ENCODE results near the gene TCTN3.
"Not testable (repeated sequence)": the region's sequence is repeated elsewhere in the genome, so short reads cannot be mapped to it uniquely, and the experiment has no call there.

Gene TCTN3

DNA sequence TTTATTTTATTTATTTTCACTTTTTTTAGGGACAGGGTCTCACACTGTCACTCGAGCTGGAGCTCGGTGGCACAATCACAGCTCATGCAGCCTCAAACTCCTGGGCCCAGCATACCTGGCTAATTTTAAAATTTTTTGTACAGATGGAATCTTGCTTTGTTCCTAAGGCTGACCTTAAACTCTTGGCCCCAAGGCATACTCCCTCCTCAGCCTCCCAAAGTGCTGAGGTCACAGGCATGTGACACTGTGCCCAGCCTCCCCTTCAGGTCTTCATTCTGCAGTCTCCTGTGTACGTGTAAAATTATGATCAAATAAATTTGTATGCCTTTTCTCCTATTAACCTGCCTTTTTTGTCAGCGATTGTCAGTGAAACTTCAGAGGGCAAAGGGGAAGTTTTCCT lies 17.8 kb upstream of the TCTN3 start:
- H3K4me1 Mint-ChIP-seq, result peaks cover 5 to 6% of the 10 kb centered on the region in 2 donors
- peaks cover under 1 to 8% of the 10 kb centered on the region in 2 donors for H3K36me3 Mint-ChIP-seq
- ATAC-seq (replicated peaks), result no peak
- DNase-seq, result no peak
- peaks cover 0 to 2% of the 10 kb centered on the region in 2 donors for H3K9me3 Mint-ChIP-seq
- no peaks in the 10 kb centered on the region for H3K27me3 Mint-ChIP-seq
- H3K27ac Mint-ChIP-seq, result no peak overlapping the region
- no peak overlapping the region for H3K4me3 Mint-ChIP-seq

DNA sequence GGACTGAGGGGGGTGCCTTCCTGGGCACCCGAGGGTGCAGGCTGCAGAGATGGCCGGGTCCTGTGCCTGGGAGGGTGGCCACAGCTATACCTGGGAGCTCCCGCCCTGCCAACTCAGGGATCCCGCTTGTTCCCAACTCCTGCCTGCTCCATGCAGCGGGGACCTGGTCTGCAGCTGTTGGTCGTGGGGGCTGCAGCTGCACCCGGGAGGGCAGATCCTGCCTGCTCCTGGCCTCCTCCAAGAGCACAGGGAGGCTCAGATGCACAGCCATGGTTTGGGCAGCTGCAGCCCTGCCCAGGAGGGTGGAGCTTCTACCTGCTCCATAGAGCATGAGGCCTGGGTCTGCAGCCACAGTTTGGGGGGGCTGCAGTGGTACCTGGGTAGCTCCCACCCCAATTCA lies 13.3 kb upstream of the TCTN3 start:
- no peaks in the 10 kb centered on the region for H3K27me3 Mint-ChIP-seq
- no peak overlapping the region for H3K4me3 Mint-ChIP-seq
- peaks cover 4 to 5% of the 10 kb centered on the region in 2 donors for H3K4me1 Mint-ChIP-seq
- H3K36me3 Mint-ChIP-seq, result peaks cover 5 to 9% of the 10 kb centered on the region in 2 donors
- DNase-seq, result no peak
- H3K9me3 Mint-ChIP-seq, result peaks cover 0 to 6% of the 10 kb centered on the region in 2 donors
- no peak overlapping the region for H3K27ac Mint-ChIP-seq
- no peak for ATAC-seq (replicated peaks)

- Mint-ChIP-seq H3K4me3 (no peak overlapping the region), H3K27me3 (no peaks in the 10 kb centered on the region), H3K36me3 (peaks cover 5% of the 10 kb centered on the region in 2 donors), H3K4me1 (peaks cover 4 to 5% of the 10 kb centered on the region in 2 donors), H3K27ac (no peak overlapping the region), H3K9me3 (peaks cover 0 to 6% of the 10 kb centered on the region in 2 donors)
- ATAC-seq (replicated peaks) (no peak), DNase-seq (no peak)
These were observed 12.8 kb upstream of the TCTN3 start for GRCh38 chr10:95706573-95706972.

DNA sequence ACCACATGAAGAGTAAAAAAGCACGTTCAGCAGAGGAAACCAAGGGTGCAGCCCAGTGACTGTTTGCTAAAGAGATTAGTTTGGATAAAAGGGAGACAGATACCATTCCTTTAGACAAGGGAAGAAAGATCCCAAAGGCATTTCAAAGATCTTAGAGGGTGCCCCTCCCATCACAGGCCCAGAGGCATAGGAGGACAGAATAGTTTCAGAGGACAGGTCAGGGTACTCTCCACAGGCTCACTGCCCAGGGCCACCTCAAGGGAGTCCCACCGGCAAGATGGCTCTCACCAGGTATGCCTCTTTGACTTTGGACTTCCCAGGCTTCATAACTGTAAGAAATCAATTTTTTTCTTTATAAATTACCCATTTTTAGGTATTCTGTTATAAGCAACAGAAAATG lies 4.7 kb upstream of the TCTN3 start:
- Mint-ChIP-seq H3K9me3 (peaks cover 13 to 15% of the 10 kb centered on the region in 2 donors), H3K4me1 (peaks cover 22 to 35% of the 10 kb centered on the region in 2 donors), H3K27ac (peak overlapping the region; percentile 86), H3K4me3 (no peak overlapping the region), H3K36me3 (peaks cover 13 to 16% of the 10 kb centered on the region in 2 donors), H3K27me3 (no peaks in the 10 kb centered on the region)
- no peak for ATAC-seq (replicated peaks)
- DNase-seq, result no peak

GRCh38 chr10:95697429-95697828 lies 3.7 kb upstream of the TCTN3 start:
- H3K4me1 Mint-ChIP-seq, result peaks cover 28 to 44% of the 10 kb centered on the region in 2 donors
- H3K4me3 Mint-ChIP-seq, result peak overlapping the region; percentile 6 to 39
- ATAC-seq (replicated peaks), result peak; percentile 65
- no peaks in the 10 kb centered on the region for H3K27me3 Mint-ChIP-seq
- DNase-seq, result peak; percentile 55
- peaks cover 13 to 15% of the 10 kb centered on the region in 2 donors for H3K9me3 Mint-ChIP-seq
- H3K27ac Mint-ChIP-seq, result peak overlapping the region; percentile 86
- peaks cover 13 to 20% of the 10 kb centered on the region in 2 donors for H3K36me3 Mint-ChIP-seq

DNA sequence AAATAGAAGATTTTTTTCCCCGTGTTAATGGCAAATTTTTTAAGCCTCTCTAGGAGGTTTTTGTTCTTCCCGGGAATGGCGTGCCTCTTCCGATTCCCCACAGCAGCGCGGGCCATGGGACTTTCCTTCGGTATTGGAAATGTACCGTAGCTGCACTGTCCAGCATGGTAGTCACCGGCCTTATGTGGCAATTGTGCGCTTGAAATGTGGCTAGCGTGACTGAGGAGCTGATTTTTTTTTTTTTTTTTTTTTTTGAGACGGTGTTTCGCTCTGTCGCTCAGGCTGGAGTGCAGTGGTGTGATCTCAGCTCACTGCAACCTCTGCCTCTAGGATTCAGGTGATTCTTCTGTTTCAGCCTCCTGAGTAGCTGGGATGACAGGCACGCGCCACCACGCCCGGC lies 938 bp upstream of the TCTN3 start:
- Mint-ChIP-seq H3K9me3 (peaks cover 13 to 15% of the 10 kb centered on the region in 2 donors), H3K27me3 (no peaks in the 10 kb centered on the region), H3K36me3 (peaks cover 22 to 39% of the 10 kb centered on the region in 2 donors), H3K4me3 (peak overlapping the region; percentile 15 to 99), H3K4me1 (peaks cover 41 to 68% of the 10 kb centered on the region in 2 donors), H3K27ac (peak overlapping the region; percentile 66)
- ATAC-seq (replicated peaks) (no peak), DNase-seq (no peak)

DNA sequence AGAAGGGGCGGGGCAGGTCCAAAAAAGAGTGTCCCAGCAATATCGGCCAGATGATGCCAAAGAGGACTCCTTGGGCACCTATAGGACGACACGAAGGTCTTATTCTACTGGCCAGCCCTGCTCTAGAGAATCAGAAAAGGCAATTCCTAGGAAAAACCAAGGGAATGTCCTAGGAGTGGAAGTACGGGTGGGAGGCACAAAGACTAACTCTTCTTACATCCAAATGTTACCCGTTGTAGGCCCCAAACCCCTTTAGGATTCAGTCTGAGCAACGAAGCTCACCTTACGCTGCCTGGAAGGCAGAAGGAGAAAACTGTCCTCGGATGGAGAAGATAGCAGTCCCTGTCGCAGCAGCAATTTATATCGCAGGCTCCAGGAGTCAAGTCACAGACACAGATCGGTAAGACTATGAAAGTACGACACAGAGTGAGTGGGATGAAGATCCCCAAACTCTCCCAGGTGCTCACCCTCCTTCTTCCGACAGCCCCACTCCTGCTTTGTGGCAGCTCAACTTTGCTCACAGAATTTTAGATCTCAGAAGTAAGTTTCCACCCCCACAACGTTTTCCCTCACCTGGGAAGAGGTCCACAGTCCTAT lies 558 bp downstream of the TCTN3 start:
- peaks cover 43 to 65% of the 10 kb centered on the region in 2 donors for H3K4me1 Mint-ChIP-seq

GRCh38 chr10:95691281-95691680 lies 2.4 kb downstream of the TCTN3 start:
- Mint-ChIP-seq H3K4me3 (no peak overlapping the region), H3K9me3 (no peaks in the 10 kb centered on the region), H3K27ac (no peak overlapping the region)

More for the DNA sequence above, 558 bp downstream of the TCTN3 start:
- H3K36me3 Mint-ChIP-seq, result peaks cover 26 to 44% of the 10 kb centered on the region in 2 donors
- H3K27me3 Mint-ChIP-seq, result no peaks in the 10 kb centered on the region
- DNase-seq, result no peak
- no peak for ATAC-seq (replicated peaks)
- peaks cover 7% of the 10 kb centered on the region in 2 donors for H3K9me3 Mint-ChIP-seq
- H3K4me3 Mint-ChIP-seq, result peak overlapping the region; percentile 98 to 99
- peak overlapping the region; percentile 97 for H3K27ac Mint-ChIP-seq

GRCh38 chr10:95688648-95689047 lies 5.1 kb downstream of the TCTN3 start:
- H3K4me1 Mint-ChIP-seq, result peaks cover 23 to 38% of the 10 kb centered on the region in 2 donors

More at GRCh38 chr10:95691281-95691680, 2.4 kb downstream of the TCTN3 start:
- Mint-ChIP-seq H3K4me1 (peaks cover 27 to 47% of the 10 kb centered on the region in 2 donors), H3K36me3 (peaks cover 24 to 46% of the 10 kb centered on the region in 2 donors), H3K27me3 (no peaks in the 10 kb centered on the region)
- DNase-seq, result no peak
- ATAC-seq (replicated peaks), result no peak

DNA sequence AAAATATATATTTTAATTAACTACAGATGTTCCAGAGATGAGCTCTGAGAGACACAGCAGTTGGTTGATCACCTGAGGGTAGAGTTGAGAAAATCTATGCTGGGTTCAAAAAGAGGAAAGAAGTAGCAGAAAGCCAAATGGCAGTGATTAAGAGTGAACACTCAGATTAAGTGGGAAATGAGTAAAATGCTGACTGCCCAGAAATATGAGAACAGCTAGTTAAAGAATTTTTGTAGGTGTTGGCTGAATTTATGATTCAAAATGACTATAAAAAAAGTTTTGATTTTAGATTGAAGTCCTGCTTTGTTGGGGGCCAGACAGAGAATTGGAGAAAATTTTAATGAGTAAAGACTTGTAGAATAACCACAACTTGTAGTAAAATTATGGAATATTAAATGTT lies 9.8 kb downstream of the TCTN3 start:
- no peak for DNase-seq
- H3K4me1 Mint-ChIP-seq, result peaks cover 1 to 5% of the 10 kb centered on the region in 2 donors
- ATAC-seq (replicated peaks), result no peak
- no peaks in the 10 kb centered on the region for H3K9me3 Mint-ChIP-seq
- H3K27ac Mint-ChIP-seq, result no peak overlapping the region
- H3K27me3 Mint-ChIP-seq, result no peaks in the 10 kb centered on the region
- H3K36me3 Mint-ChIP-seq, result peaks cover 48 to 52% of the 10 kb centered on the region in 2 donors
- H3K4me3 Mint-ChIP-seq, result no peak overlapping the region

More at GRCh38 chr10:95688648-95689047, 5.1 kb downstream of the TCTN3 start:
- H3K27ac Mint-ChIP-seq, result peak overlapping the region; percentile 60
- no peaks in the 10 kb centered on the region for H3K27me3 Mint-ChIP-seq
- no peak for DNase-seq
- H3K9me3 Mint-ChIP-seq, result no peaks in the 10 kb centered on the region
- H3K4me3 Mint-ChIP-seq, result no peak overlapping the region
- no peak for ATAC-seq (replicated peaks)
- peaks cover 41 to 62% of the 10 kb centered on the region in 2 donors for H3K36me3 Mint-ChIP-seq

DNA sequence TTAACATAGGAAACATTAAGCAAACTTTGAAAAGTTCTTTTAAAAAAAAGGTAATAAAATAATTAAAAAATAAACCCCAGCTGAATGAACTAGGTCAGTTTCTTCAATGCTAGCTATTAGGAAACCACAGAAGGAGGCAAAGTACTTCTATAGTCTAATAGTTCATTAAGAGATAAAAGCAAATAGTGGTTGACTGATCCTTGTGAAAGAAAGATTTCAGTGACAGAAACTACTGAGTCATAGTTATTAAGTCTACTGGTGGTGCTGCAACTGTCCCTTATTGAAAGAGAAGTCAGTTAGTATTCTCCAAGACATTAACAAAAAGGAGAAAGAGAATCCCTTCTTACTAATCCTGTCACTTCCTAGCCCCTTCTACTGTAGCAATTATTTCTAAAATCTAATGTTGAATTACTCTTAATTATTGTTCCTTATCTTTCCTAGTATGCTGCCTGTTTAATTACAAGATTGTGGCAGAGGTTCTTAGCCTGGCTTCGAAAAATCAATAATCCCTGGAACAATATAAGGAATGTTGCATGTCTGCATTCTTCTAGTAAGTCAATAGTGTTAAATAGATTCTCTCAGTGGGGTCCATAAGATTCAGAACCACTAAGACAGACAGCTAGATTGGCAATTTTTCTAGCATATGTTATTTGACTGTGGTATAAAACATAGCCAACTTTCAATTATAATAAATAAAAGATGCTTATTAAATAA lies 18.2 kb downstream of the TCTN3 start:
- DNase-seq, result no peak
- no peak for ATAC-seq (replicated peaks)
- H3K27ac Mint-ChIP-seq, result no peak overlapping the region
- H3K4me1 Mint-ChIP-seq, result no peaks in the 10 kb centered on the region
- no peaks in the 10 kb centered on the region for H3K9me3 Mint-ChIP-seq
- H3K36me3 Mint-ChIP-seq, result peaks cover 15% of the 10 kb centered on the region in 2 donors
- no peak overlapping the region for H3K4me3 Mint-ChIP-seq
- no peaks in the 10 kb centered on the region for H3K27me3 Mint-ChIP-seq

DNA sequence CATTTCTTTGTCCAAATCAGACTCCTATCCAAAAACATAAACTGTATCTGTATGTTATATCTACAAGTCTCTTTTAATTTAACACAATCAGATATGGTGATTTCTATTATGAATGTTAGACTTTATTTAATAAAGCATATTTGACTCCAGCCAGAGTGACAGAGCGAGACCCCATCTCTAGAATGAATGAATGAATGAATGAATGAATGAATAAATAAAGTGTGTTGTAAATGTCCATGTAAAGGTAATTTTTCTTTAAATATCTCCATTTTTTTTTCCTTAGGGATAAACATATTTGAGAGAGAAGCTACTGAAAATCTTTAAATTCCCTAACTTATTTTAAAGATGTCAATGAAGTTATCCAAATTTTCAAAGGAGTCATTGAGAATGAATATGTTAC lies 19.1 kb downstream of the TCTN3 start:
- DNase-seq (no peak), ATAC-seq (replicated peaks) (no peak)
- no peak overlapping the region for H3K4me3 Mint-ChIP-seq
- H3K4me1 Mint-ChIP-seq, result no peaks in the 10 kb centered on the region
- H3K9me3 Mint-ChIP-seq, result no peaks in the 10 kb centered on the region
- peaks cover 10 to 11% of the 10 kb centered on the region in 2 donors for H3K36me3 Mint-ChIP-seq
- no peak overlapping the region for H3K27ac Mint-ChIP-seq
- H3K27me3 Mint-ChIP-seq, result no peaks in the 10 kb centered on the region

- H3K27me3 Mint-ChIP-seq; H3K27ac Mint-ChIP-seq; DNase-seq; H3K9me3 Mint-ChIP-seq; H3K4me1 Mint-ChIP-seq; H3K4me3 Mint-ChIP-seq; ATAC-seq (replicated peaks): not testable (repeated sequence)
- H3K36me3 Mint-ChIP-seq, result peaks cover 13 to 31% of the 10 kb centered on the region in 2 donors
These were observed 21.1 kb downstream of the TCTN3 start for GRCh38 chr10:95672641-95673040.

- H3K27me3 Mint-ChIP-seq, result no peaks in the 10 kb centered on the region
- H3K9me3 Mint-ChIP-seq, result no peaks in the 10 kb centered on the region
- DNase-seq (no peak), ATAC-seq (replicated peaks) (no peak)
- no peak overlapping the region for H3K4me3 Mint-ChIP-seq
- H3K36me3 Mint-ChIP-seq, result peaks cover 22 to 55% of the 10 kb centered on the region in 2 donors
- H3K4me1 Mint-ChIP-seq, result no peaks in the 10 kb centered on the region
- H3K27ac Mint-ChIP-seq, result no peak overlapping the region
These were observed 29.2 kb downstream of the TCTN3 start for GRCh38 chr10:95664543-95664942.

DNA sequence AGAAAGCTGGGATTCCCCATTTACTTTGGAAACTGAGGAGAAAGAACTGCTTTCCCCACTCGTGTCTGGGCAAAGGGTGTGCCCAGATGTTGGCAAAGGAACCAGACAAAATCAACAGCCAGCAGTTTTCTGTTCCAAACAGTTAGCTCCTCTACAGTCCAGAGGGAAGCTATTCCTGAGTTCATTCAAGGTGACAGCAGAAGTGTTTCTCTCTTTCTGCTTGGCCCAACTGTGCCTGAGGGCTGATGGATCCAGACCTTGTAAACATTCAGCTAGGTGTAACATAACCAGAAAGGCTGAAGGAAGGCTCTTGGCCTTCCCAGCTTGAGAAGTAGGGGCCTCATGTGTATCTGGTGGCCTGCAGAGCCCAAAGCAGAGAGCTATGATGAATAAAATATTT lies 30.2 kb downstream of the TCTN3 start:
- no peak overlapping the region for H3K4me3 Mint-ChIP-seq
- H3K4me1 Mint-ChIP-seq, result no peaks in the 10 kb centered on the region
- DNase-seq (no peak), ATAC-seq (replicated peaks) (no peak)
- H3K27ac Mint-ChIP-seq, result no peak overlapping the region
- no peaks in the 10 kb centered on the region for H3K27me3 Mint-ChIP-seq
- H3K36me3 Mint-ChIP-seq, result peaks cover 20 to 49% of the 10 kb centered on the region in 2 donors
- peaks cover 0 to 2% of the 10 kb centered on the region in 2 donors for H3K9me3 Mint-ChIP-seq

All from stimulated activated naive B cell treated with anti-CD40 and anti-IgM and Interleukin-4, amounts not matched to agents 10 μg/mL and 1 μg/mL and 100 μg/mL, for 72 hours (primary cell).